ENCODE data around the gene FLVCR2.

FLVCR2 gene

GRCh38 chr14:75565056-75565455 lies 13.4 kb upstream of the FLVCR2 start:
- FAIRE-seq (no peak), DNase-seq (ENCODE audit: insufficient read length, low spot score) (no peak)
- TF ChIP-seq POLR2AphosphoS5 (IDR thresholded peaks at IDR 0.05; ENCODE audit: low read depth, low read length) (no peak), TAF1 (IDR thresholded peaks at IDR 0.05; ENCODE audit: low read depth, low read length) (no peak), PAX5 (IDR thresholded peaks at IDR 0.05; ENCODE audit: insufficient read depth, low read length, severe bottlenecking) (no peak), POLR2A (IDR thresholded peaks at IDR 0.05; ENCODE audit: low read depth, low read length) (no peak), POU2F2 (IDR thresholded peaks at IDR 0.05; ENCODE audit: low read depth, low read length) (no peak), SPI1 (IDR thresholded peaks at IDR 0.05; ENCODE audit: low read depth, low read length) (no peak)

- peak; percentile 72 for FAIRE-seq
- no peak for DNase-seq (ENCODE audit: insufficient read length, low spot score)
- TF ChIP-seq SPI1 (IDR thresholded peaks at IDR 0.05; ENCODE audit: low read depth, low read length), result no peak
- TF ChIP-seq POLR2AphosphoS5 (IDR thresholded peaks at IDR 0.05; ENCODE audit: low read depth, low read length), result no peak
- TF ChIP-seq TAF1 (IDR thresholded peaks at IDR 0.05; ENCODE audit: low read depth, low read length), result no peak
- TF ChIP-seq POU2F2 (IDR thresholded peaks at IDR 0.05; ENCODE audit: low read depth, low read length), result no peak
- TF ChIP-seq PAX5 (IDR thresholded peaks at IDR 0.05; ENCODE audit: insufficient read depth, low read length, severe bottlenecking), result no peak
- TF ChIP-seq POLR2A (IDR thresholded peaks at IDR 0.05; ENCODE audit: low read depth, low read length), result no peak
Observed at GRCh38 chr14:75566321-75566720, 12.1 kb upstream of the FLVCR2 start.

GRCh38 chr14:75566752-75567151 lies 11.7 kb upstream of the FLVCR2 start:
- FAIRE-seq, result no peak
- no peak for TF ChIP-seq POLR2A (IDR thresholded peaks at IDR 0.05; ENCODE audit: low read depth, low read length)
- TF ChIP-seq POU2F2 (IDR thresholded peaks at IDR 0.05; ENCODE audit: low read depth, low read length), result no peak
- TF ChIP-seq SPI1 (IDR thresholded peaks at IDR 0.05; ENCODE audit: low read depth, low read length), result no peak
- TF ChIP-seq TAF1 (IDR thresholded peaks at IDR 0.05; ENCODE audit: low read depth, low read length), result no peak
- no peak for TF ChIP-seq POLR2AphosphoS5 (IDR thresholded peaks at IDR 0.05; ENCODE audit: low read depth, low read length)
- no peak for TF ChIP-seq PAX5 (IDR thresholded peaks at IDR 0.05; ENCODE audit: insufficient read depth, low read length, severe bottlenecking)
- DNase-seq (ENCODE audit: insufficient read length, low spot score), result no peak

GRCh38 chr14:75568140-75568539 lies 10.3 kb upstream of the FLVCR2 start:
- FAIRE-seq (no peak), DNase-seq (ENCODE audit: insufficient read length, low spot score) (no peak)
- no peak for TF ChIP-seq POU2F2 (IDR thresholded peaks at IDR 0.05; ENCODE audit: low read depth, low read length)
- no peak for TF ChIP-seq SPI1 (IDR thresholded peaks at IDR 0.05; ENCODE audit: low read depth, low read length)
- no peak for TF ChIP-seq POLR2A (IDR thresholded peaks at IDR 0.05; ENCODE audit: low read depth, low read length)
- TF ChIP-seq TAF1 (IDR thresholded peaks at IDR 0.05; ENCODE audit: low read depth, low read length), result no peak
- no peak for TF ChIP-seq PAX5 (IDR thresholded peaks at IDR 0.05; ENCODE audit: insufficient read depth, low read length, severe bottlenecking)
- no peak for TF ChIP-seq POLR2AphosphoS5 (IDR thresholded peaks at IDR 0.05; ENCODE audit: low read depth, low read length)

- FAIRE-seq (no peak), DNase-seq (ENCODE audit: insufficient read length, low spot score) (no peak)
- no peak for TF ChIP-seq POLR2AphosphoS5 (IDR thresholded peaks at IDR 0.05; ENCODE audit: low read depth, low read length)
- TF ChIP-seq POU2F2 (IDR thresholded peaks at IDR 0.05; ENCODE audit: low read depth, low read length), result no peak
- no peak for TF ChIP-seq POLR2A (IDR thresholded peaks at IDR 0.05; ENCODE audit: low read depth, low read length)
- TF ChIP-seq PAX5 (IDR thresholded peaks at IDR 0.05; ENCODE audit: insufficient read depth, low read length, severe bottlenecking), result no peak
- no peak for TF ChIP-seq TAF1 (IDR thresholded peaks at IDR 0.05; ENCODE audit: low read depth, low read length)
- no peak for TF ChIP-seq SPI1 (IDR thresholded peaks at IDR 0.05; ENCODE audit: low read depth, low read length)
Observed at GRCh38 chr14:75568791-75569190, 9.6 kb upstream of the FLVCR2 start.

- FAIRE-seq (peak; percentile 69), DNase-seq (ENCODE audit: insufficient read length, low spot score) (no peak)
- TF ChIP-seq TAF1 (IDR thresholded peaks at IDR 0.05; ENCODE audit: low read depth, low read length) (no peak), POLR2AphosphoS5 (IDR thresholded peaks at IDR 0.05; ENCODE audit: low read depth, low read length) (no peak), POLR2A (IDR thresholded peaks at IDR 0.05; ENCODE audit: low read depth, low read length) (no peak), POU2F2 (IDR thresholded peaks at IDR 0.05; ENCODE audit: low read depth, low read length) (no peak), PAX5 (IDR thresholded peaks at IDR 0.05; ENCODE audit: insufficient read depth, low read length, severe bottlenecking) (no peak), SPI1 (IDR thresholded peaks at IDR 0.05; ENCODE audit: low read depth, low read length) (no peak)
Observed at GRCh38 chr14:75570797-75571196, 7.6 kb upstream of the FLVCR2 start.

- no peak for FAIRE-seq
- no peak for DNase-seq (ENCODE audit: insufficient read length, low spot score)
- no peak for TF ChIP-seq TAF1 (IDR thresholded peaks at IDR 0.05; ENCODE audit: low read depth, low read length)
- no peak for TF ChIP-seq POLR2AphosphoS5 (IDR thresholded peaks at IDR 0.05; ENCODE audit: low read depth, low read length)
Observed at GRCh38 chr14:75572104-75572503, 6.3 kb upstream of the FLVCR2 start.

GRCh38 chr14:75577090-75577489 lies 1.3 kb upstream of the FLVCR2 start:
- TF ChIP-seq POU2F2 (IDR thresholded peaks at IDR 0.05; ENCODE audit: low read depth, low read length) (no peak), POLR2A (IDR thresholded peaks at IDR 0.05; ENCODE audit: low read depth, low read length) (no peak), POLR2AphosphoS5 (IDR thresholded peaks at IDR 0.05; ENCODE audit: low read depth, low read length) (no peak), SPI1 (IDR thresholded peaks at IDR 0.05; ENCODE audit: low read depth, low read length) (no peak), PAX5 (IDR thresholded peaks at IDR 0.05; ENCODE audit: insufficient read depth, low read length, severe bottlenecking) (no peak), TAF1 (IDR thresholded peaks at IDR 0.05; ENCODE audit: low read depth, low read length) (no peak)
- no peak for DNase-seq (ENCODE audit: insufficient read length, low spot score)
- FAIRE-seq, result no peak

- peak; percentile 70 for DNase-seq (ENCODE audit: insufficient read length, low spot score)
- TF ChIP-seq POU2F2 (IDR thresholded peaks at IDR 0.05; ENCODE audit: low read depth, low read length) (0 out of 2 replicates have a peak, but pooled peaks have one; percentile 5), TAF1 (IDR thresholded peaks at IDR 0.05; ENCODE audit: low read depth, low read length) (no peak)
- FAIRE-seq, result peak; percentile 89
Observed at GRCh38 chr14:75577729-75578101, 705 bp upstream of the FLVCR2 start.

GRCh38 chr14:75578786-75579337 lies 442 bp downstream of the FLVCR2 start:
- DNase-seq (ENCODE audit: insufficient read length, low spot score), result no peak
- no peak for TF ChIP-seq POU2F2 (IDR thresholded peaks at IDR 0.05; ENCODE audit: low read depth, low read length)
- peak; percentile 52 for FAIRE-seq

All from GM12891 (cell line).